Panc1 (cell line): Measurements from ENCODE around the gene UIMC1.

Experiments
- CTCF ChIP-seq: fragments of 450-650 bp; IDR thresholded peaks from 2 replicates; pipeline ENCODE4 v1.5.1; 2017; ENCODE audit warnings: mild to moderate bottlenecking
- POLR2AphosphoS5 ChIP-seq: IDR thresholded peaks from 2 replicates; pipeline ENCODE4 v1.6.1; 2012; ENCODE audit warnings: mild to moderate bottlenecking, low read depth, low read length, moderate library complexity
- SIN3A ChIP-seq: IDR thresholded peaks from 2 replicates; pipeline ENCODE4 v1.6.1; 2012; ENCODE audit warnings: low read depth, mild to moderate bottlenecking, low read length, moderate library complexity, borderline replicate concordance; ENCODE audit not compliant: insufficient read depth
- TCF7L2 ChIP-seq: IDR thresholded peaks from 2 replicates; pipeline ENCODE4 v1.6.1; 2011; ENCODE audit warnings: mild to moderate bottlenecking, low read depth, low read length, inconsistent platforms
- TF ChIP-seq, protein P1 (sequence below), 2 experiments: IDR thresholded peaks; 2 replicates each; pipeline ENCODE4 v1.6.1; 2011 to 2012; ENCODE audit warnings: low read depth in 2 of 2, control low read depth in 1 of 2, low read length in 1 of 2, mild to moderate bottlenecking in 1 of 2, moderate library complexity in 1 of 2; ENCODE audit not compliant: insufficient read depth in 1 of 2

GRCh38 chr5:176861276-176861675, 145.3 kb downstream of the UIMC1 start:
- TF ChIP-seq CTCF: no peak
- TF ChIP-seq POLR2AphosphoS5: no peak
- TF ChIP-seq, protein P1, sequence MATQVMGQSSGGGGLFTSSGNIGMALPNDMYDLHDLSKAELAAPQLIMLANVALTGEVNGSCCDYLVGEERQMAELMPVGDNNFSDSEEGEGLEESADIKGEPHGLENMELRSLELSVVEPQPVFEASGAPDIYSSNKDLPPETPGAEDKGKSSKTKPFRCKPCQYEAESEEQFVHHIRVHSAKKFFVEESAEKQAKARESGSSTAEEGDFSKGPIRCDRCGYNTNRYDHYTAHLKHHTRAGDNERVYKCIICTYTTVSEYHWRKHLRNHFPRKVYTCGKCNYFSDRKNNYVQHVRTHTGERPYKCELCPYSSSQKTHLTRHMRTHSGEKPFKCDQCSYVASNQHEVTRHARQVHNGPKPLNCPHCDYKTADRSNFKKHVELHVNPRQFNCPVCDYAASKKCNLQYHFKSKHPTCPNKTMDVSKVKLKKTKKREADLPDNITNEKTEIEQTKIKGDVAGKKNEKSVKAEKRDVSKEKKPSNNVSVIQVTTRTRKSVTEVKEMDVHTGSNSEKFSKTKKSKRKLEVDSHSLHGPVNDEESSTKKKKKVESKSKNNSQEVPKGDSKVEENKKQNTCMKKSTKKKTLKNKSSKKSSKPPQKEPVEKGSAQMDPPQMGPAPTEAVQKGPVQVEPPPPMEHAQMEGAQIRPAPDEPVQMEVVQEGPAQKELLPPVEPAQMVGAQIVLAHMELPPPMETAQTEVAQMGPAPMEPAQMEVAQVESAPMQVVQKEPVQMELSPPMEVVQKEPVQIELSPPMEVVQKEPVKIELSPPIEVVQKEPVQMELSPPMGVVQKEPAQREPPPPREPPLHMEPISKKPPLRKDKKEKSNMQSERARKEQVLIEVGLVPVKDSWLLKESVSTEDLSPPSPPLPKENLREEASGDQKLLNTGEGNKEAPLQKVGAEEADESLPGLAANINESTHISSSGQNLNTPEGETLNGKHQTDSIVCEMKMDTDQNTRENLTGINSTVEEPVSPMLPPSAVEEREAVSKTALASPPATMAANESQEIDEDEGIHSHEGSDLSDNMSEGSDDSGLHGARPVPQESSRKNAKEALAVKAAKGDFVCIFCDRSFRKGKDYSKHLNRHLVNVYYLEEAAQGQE (IDR thresholded peaks at IDR 0.05; ENCODE audit: insufficient read depth in 1 of 2, low read depth in 2 of 2, low read length in 1 of 2): no peak
- TF ChIP-seq SIN3A: no peak
- TF ChIP-seq TCF7L2: no peak
